ENCODE results near the gene ELAVL3.

DNA sequence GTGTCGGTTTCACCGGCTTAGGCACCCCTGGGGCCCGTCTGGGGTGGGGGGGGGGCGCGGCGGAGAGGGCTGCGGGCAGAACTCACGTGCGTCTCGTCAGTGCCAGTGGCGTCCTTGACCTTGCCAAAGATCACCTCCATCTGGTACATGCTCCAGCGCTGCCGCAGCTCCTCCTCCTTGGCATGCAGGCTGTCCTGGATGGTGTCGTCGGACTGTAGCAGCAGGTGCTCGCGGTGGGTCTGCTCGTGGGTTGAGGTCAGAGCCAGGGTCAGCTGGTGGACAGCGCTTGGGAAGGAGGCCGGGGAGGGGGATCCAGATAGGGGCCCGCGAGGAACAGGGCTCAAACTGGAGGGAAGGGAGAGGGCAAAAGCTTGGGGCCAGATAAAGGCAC, 57.1 kb downstream of the ELAVL3 start:
- TF ChIP-seq CTCF (IDR thresholded peaks at IDR 0.05) (no peak), POLR2A (IDR thresholded peaks at IDR 0.05) (no peak)

Measured in adrenal gland (tissue), 5 donors.